A673 (cell line): ENCODE measurements around the gene DKKL1.

Experiments used
- CTCF ChIP-seq: fragments of 300-800, 200-600 bp; sonication (generic); conservative IDR thresholded peaks from 2 replicates; pipeline ENCODE4 v1.5.1; 2017; ENCODE audit warnings: low read depth, mild to moderate bottlenecking, antibody characterized with exemption, low read length, moderate library complexity, mixed read lengths
- EZH2 ChIP-seq: fragments of 200-600 bp; sonication (generic); IDR thresholded peaks from 2 replicates; pipeline ENCODE4 v1.6.1; 2017; ENCODE audit warnings: borderline replicate concordance, low read depth, mild to moderate bottlenecking, mixed read lengths, antibody characterized with exemption, low read length; ENCODE audit not compliant: poor library complexity, severe bottlenecking

- no peak for TF ChIP-seq CTCF
- no peak for TF ChIP-seq EZH2
Observed at GRCh38 chr19:49415102-49415809, 51.6 kb downstream of the DKKL1 start.
